SW480 (cell line): ENCODE data around the gene SLC9A3.

ENCODE experiments used
- DNase-seq: peaks from one replicate; pipeline ENCODE4 v3.0.0-alpha.2; 2016; ENCODE audit warnings: low spot score

SLC9A3 gene

DNA sequence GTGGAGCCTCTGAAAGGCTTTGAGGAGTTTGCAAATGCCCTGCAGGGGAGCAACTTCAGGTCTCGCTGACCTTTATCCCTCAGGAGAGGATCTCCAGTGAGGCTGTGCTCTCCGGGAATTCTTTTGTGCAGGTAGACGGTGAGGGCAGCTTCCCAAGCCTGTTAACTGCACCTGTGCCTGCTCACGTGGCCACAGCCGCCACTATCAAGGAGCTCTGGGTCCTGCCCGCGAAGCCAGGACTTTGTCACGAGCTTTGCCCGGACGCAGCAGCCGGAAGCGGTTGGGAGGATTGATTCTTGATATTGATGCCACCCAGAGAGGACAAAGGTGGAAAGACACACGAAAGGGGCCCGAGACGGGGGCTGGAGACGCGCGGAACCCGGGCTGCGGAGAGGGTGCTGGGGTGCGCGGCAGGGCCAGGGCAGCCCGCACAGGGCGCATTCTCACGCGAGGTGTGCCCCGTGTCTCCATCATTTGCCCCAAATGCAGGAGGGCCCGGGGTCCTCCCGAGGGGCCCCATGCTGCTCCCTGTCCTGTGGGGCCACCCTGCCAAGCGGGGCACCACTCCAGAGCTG is 18.2 kb downstream of the SLC9A3 start:
- peak; percentile 90 for DNase-seq

DNA sequence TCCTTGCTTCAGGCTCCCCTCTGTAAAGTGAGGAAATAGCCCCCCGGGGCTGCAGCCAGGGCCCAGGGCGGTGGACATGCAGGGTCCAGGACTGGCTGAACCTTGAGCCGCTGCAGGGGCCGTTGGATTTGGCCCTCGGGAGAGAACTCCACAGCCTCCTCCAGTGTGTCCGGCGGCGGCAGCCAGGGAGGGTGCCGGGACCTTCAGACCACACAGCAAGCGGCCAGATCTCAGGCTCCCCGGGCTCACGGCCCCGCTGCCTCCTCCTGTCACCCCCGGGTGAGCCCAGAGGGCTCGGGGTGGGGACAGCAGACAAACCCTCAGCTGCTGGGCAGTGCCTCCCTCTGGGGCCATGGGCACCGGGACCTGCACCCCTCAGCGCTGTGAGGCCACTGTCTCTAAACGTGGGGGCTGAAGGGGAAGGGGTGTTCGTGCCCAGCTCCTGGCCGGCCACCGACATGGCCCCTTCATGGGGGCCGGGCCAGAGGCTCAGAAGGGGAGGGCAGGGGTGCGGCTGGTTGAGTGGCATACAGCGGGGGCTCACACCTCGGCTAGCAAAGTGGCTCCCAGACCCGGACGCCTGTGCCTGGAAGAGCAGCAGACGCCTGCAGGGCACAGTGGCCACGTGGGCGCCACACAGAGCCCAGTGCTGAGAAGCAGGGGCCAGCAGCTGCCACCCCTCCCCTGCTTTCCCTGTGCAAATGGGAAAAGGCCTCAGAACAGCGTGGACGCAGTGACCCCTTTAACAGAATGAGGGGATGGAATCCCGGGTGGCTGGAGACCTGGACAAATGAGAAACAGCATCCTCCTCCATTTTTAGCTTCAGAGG is 19.7 kb downstream of the SLC9A3 start:
- no peak for DNase-seq

DNA sequence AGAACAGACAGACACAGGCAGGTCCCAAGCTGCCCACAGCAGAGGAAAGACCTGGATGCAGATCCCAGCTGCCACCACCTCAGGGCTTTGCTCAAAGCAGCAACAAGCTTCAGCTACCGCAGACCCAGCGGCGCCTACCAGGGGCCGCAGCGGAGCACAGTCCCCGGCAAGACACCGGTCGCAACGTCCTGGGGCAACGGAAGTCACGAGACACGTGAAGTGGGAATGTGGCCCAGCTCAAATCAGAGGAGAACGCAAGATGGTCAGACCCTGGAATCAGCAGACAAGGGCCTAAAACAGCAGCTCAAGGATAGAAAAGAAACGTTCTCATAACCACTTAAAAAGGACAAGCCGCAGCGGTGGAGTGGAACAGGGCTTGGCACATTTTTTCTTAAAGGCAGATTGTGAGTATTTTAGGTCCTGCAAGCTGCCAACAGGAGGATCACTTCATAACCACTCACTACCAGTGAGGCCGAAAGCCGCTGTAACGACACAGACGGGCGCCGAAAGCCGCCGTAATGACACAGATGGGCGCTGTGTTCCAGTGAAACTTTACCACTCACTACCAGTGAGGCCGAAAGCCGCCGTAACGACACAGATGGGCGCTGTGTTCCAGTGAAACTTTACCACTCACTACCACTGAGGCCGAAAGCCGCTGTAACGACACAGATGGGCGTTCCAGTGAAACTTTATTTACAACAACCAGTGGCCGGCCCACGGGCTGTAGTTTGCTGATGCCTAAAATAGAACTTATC is 21.7 kb downstream of the SLC9A3 start:
- no peak for DNase-seq

DNA sequence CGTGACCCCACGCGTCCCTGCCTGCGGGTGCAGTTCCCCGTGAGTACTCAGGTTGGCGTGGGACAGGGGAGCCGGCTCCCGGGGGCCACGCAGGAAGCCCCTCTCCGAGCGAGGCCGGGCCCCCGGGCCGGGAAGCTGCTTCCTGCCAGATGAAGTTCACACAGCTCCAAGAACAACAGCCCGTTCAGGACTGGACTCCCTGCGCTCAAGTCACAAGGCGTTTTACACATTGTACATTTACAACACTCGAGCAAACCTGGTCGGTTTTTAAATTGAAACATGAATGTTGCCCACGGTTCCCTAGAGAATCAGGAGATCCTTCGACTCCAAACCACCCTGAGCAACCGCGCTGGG is 22.4 kb downstream of the SLC9A3 start:
- no peak for DNase-seq

DNA sequence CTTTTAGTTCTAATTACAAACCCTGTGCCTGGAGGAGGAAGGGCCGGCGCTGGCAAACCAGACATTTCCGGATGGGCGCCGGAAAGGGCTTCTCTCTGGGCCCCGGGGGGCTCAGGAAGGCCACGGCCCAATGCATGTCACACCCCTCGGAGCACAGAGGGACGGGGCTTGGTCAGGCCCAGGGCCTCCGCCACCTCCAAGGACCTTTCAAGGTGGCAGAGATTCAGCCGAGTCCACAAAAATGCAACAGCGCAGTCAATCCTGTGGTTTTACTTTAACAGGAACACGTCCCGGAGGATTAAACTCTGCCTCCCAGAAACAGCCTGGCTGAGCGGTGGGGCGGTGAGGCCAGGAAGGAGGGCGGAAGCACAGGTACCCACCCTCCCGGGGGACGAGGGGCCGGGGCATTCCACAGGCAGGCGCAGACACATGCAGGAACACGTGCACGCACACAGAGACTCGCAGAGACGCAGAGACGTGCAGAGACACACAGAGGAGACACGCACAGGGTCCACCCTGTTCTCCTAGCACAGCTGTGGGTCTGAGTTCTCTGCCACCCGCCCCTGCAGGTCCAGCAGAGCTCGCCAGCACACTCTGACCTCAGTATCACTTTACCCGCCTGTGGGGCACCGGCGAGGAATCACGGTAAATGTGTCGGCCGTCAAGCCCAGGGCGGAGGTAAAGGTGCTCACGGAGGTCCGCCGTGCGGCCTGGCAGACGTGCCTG is 23.0 kb downstream of the SLC9A3 start:
- DNase-seq, result peak; percentile 33

DNA sequence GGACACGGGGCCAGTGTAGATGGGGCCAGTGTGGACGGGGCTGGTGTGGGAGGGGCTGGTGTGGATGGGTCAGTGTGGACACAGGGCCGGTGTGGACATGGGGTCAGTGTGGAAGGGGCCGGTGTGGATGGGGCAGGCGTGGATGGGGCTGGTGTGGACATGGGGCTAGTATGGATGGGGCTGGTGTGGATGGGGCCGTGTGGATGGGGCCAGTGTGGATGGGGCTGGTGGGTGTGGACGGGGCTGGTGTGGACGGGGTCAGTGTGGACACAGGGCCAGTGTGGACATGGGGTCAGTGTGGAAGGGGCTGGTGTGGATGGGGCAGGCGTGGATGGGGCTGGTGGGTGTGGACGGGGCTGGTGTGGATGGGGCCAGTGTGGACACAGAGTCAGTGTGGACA is 23.8 kb downstream of the SLC9A3 start:
- no peak for DNase-seq

DNA sequence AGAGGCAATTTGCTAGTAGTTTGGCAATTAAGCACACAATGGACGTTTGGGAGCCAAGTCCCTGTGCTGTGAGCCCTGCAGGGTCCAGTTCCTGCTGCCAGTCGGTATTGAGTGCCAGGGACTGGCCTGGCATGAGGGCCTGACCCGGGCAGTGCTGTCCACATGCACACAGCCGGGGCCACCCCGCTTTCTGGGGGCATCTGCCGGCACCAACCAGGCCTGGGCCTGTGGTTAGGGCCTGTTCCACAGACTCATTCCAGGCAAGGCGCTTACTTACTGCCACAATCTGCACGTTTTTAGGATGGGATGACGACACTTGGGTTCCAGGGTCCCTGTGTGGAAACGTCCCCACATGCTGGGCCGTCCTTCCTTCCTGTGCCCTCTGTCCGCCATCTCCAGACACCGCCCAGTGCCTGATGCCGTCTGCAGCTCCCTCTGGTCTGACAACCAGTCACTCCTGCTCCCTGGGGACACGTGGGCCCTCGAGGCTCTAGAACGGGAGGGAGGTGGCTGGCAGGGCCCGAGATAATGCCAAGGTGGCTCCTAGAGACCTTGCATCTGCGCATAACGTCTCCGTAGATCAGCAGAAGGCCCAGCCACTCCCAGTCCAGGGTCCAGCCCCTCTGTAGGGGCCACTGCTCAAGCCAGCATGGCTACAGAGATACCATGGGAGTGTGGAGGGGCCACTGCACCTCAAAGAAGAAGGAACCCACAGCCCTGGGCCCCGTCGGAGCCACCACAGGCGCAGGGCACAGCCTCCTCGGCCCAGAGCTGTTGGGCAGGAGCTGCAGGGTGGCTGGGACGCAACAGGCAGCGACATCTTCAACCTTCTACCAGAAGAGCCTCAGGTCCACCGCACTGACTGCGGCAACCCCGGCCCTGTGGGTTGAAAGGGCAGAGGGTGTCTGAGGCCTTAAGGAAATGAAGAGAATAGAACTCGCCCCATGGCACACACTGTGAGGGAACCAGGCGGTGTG is 24.7 kb downstream of the SLC9A3 start:
- DNase-seq, result no peak

DNA sequence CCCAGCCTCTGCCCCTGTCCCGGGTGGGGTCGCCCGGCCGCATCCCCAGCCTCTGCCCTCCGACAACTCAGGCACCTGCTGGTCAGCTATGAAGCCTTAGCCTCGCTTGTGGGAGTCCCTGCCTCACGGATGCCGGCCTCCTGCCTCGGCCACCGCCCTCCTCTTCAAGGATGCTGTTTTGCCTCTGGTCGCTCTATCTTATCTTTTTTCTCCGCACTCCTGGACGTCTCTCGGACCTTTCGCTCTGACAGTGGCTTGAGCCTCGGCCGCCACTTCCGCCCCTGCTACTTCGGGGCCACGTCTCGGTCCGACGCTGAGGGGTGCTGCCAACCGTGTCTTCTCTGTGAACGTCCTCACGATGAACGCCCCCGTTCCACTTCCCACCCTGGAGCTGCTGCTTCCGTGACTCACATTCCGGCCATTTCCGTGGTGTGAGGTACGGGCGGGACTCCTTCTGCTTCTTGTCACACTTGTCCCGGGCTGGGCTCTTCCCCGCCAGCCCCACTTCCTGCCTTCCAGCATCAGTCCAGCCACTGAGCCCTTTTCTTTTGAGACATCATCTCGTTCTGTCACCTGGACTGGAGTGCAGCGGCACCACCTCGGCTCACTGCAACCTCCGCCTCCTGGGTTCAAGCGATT is 26.3 kb downstream of the SLC9A3 start:
- DNase-seq, result no peak

DNA sequence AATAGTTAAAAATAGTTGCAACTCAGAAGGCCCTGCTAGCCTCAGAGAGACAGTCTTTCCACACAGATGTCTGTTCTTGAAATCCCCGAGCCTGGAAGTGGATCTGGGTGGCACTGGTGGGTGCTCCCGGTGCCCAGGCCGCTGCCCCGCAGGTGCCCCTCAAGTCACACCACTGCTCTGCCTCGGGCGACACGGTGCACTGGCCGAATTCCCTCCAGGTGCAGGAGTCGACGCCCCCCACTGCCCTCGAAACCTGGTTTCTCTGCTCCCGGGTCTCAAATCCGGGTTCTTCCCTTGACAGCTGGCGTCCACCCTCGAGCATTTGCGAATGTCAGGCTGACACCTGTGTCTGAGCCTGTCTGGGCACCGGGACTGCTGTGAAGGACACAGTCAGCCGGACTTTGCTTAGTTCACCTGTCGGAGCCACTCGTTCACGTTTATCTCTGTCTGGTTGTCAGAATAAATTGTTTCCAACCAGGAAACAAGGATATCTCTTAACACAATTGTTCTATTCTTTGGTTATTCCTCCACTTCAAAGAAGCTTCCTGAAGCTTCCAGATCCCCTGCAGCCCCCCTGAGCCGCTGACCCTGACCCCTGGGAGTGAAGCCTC is 27.1 kb downstream of the SLC9A3 start:
- DNase-seq, result no peak

DNA sequence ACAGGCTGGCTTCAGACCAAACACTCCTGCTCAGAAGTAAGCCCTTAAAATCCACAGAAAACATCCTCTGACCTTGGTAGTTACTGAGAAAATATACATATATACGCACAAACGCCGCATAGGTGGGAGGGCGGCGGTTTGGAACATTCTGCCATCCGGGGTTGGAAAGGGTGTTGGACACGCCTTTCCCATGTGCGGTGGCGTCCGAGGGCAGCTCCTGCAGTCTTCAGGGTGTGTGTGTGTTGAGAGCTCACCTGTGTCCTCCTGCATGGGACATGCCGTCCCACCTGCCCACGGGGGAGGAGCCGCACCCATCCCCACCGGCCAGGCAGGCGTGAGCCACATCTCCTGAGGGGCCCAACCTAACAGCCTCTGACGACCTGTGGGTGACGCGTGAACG is 28.2 kb downstream of the SLC9A3 start:
- DNase-seq, result no peak

DNA sequence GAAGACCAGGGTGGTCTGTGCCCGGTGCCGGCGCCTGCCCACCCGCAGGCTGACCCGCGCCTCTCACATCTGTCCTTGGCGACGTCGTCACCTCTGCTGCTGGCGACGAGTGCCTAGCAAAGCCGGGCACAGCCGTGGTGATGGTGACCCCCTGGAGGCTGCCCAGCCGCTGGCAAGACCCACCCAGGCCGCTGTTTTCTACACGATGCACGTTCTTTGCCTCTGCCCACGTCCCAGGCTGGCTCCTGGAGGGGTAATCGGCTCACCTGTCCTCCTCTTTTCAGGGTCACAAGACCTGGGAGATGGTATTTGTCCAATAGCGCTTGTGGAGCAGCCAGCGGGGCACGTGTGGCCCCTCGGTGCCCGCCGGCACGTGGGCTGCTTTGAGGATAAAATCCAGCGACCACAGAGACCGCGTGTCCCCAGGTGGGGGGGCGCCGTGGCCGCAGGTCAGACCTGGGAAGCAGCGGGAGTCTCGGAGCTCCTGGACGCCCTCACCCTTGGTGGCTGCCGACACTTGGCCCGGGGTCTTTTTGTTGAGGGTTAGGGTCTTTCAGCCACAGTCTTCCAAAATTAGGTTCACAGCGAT is 29.5 kb downstream of the SLC9A3 start:
- DNase-seq, result no peak

DNA sequence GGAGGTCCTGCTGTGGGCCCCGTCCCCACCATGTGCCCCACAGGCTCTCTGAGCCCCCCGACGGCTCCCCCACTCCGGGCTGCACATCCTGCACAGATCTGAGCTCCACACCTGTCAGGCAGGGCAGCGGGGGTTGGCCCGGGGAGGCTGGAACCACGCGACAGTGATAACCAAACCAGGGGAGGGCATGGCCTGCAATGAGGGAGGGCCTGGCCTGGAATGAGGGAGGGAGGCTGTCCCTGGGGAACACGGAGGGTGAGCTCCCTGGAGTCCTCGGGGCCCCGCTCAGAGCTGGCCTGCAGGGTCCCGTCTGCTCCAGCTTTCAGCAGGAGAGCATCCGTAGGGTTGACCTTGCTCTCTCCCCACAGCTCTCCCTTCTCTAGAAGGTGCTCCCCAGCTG is 30.5 kb downstream of the SLC9A3 start:
- no peak for DNase-seq

DNA sequence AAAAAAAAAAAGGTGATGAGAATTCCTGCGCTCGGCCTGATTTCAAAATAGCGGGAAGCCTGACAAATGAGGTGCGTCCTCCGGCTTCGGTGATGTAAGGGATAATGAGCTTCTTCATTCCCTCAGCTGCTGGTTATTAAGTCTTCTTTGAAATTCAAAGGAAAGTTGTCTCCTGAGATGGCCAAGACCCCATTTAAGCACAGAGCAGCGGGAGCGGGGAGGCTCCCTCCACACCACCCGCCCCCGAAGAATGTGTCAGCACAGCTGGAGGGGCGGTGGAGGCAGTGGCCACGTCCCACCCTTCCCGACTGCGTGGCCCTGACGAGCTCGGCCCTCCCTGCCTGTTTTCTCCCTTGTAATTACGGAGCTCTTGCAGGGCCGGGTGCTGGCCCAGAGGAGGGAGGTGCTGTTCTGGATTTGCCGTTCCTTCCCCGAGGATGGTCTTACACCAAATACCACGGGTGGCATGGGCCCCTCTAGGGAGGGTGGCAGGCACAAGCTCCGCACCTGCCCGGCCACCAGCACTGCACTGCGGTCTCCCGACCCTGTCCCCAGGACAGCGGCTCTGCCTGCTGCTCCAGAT is 31.0 kb downstream of the SLC9A3 start:
- DNase-seq, result no peak

DNA sequence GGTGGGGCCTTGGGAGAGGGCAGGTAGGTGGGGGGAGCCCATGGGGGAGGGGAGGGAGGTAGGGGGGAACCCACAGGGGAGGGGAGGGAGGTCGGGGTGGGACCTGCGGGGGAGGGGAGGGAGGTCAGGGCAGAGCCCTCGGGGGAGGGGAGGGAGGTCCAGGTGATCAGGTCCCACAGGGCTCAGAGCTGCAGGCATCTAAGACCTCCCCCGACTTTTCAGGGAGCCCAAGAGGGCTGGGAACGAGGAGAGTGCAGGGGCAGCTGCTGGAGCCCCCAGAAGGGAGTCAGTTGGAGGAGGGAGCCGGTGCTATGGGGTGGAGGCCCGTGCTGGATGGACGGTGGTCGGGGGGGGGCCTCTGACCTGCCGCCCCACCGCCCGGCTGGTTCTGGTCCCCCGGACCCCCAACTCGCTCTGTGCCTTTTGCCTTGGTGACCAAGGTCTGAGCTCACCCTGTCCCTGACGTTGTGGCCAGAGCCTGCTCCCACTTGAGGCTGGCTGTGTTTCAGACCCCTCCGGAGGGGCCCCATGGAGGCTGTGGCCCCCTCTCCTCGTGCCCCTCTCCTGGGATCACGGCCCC is 31.8 kb downstream of the SLC9A3 start:
- DNase-seq, result no peak

DNA sequence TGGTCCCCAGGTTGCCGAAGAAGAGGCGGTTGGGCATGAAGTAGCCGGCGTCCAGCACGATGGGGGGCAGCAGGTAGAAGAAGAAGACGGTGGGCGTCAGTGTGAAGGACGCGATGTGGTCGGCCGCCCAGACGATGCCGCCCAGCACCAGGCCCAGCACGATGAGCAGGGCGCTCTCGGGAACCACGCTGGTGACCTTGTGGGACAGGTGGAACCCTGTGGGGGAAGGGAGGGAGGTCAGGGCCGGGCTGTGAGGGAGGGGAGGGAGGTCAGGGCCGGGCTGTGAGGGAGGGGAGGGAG is 32.4 kb downstream of the SLC9A3 start:
- DNase-seq, result no peak

DNA sequence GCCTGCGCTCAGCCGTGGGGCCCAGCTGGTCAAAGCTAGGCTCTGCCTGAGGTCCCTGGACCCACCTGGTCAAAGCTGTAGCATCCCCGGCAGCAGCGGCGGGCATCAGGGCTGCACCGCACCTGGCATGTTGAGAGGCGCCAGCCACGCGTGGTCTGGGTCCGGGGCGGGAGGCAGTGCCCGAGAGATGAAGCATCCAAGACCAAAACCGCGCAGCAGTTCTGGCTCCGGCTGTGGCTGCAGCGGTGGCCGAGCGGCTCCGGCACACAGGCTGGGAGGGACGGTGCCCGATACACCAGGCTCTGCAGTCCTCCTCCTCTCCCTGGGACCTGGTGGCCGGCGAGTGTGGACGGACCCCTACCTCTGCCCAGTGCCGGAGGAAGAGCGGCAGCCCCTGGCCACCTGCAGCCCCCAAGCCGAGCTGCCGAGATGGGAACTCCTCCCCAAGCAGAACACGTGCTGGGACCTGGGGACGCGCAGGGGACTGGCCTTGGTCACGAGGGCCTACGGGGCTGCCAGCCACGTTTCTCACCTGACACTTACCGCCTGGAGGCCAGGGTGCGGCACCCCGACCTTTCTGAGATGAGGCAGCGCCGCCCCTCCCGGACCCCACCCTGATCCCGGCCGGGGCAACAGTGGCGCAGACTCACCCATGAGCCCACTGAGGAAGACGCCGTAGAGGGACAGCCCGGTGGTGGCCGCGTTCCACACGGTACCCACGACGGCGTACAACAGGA is 33.0 kb downstream of the SLC9A3 start:
- no peak for DNase-seq

DNA sequence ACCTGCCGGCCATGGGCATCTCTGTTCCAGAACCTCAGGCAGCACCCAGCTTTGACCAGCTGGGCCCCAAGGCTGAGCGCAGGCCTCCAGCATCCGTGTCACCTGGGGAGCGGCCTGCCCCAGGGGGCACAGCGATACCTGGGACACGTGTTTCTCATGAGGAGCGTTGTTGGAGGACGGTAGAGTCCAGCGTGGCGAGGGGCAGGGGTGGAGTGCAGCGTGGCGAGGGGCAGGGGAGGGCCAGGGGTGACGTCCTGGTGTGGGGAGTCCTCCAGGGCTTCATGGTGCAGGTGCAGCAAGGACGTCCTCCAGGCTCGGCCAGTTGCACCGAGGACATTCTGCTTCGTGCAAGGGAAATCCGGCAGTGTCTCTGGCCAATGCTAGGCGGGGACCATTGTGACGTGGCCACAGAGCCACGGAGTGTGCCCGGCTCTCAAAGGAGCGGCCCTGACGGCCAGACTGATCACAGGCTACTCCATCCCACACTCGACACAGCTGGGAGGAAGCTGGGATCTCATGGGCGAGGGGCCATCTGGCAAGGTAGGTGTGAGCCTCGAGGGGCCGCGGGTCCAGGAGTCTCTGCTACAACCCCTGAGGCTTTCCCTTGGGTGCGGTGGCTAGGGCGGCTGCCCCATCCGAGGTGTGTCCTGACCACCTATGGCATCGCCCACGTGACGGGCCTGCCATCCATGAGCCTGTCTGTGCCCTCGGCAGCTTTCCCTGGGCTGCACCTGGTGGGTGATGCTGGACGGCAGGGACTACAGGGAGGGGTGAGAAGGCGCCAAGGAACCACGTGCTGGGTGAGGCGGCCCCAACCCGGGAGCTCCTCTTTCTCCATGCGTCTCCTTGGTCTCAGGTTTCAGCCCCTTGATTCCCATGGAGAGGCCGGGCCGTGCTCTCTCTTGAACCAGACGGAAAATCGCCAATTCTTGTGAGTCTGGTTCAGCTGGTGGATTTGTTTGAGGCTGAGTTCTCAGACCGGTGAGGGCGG is 33.8 kb downstream of the SLC9A3 start:
- no peak for DNase-seq

DNA sequence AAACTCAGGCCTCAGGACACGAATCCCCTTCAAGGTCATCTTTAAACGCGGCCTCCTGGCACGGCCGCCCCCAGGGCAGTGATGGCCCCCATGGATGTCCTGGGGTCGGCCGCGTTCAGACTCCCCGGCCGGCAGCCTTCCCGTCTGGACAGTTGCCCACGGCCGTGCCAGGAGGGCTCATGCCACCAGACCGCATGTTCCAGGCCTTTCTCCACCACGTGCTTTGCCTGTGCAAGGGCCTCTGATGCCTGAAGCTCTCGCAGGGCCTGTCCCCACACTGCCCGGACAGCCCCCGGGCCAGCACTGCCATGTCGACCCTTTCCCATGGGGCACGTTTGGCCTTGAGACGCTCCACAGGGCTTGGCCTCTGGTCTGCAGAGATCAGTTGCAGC is 34.6 kb downstream of the SLC9A3 start:
- DNase-seq, result no peak
